GM19351 (cell line): ENCODE measurements around the gene IL1A.
A peak's percentile ranks its signal among the peaks of the same experiment; 100 is the strongest.

ENCODE experiments used
- ATAC-seq: cut with Tn5 transposase; IDR thresholded peaks from one replicate; pipeline ENCODE4 v1.9.1; 2021; ENCODE audit warnings: mild to moderate bottlenecking, moderate library complexity; ENCODE audit not compliant: unreplicated experiment

IL1A gene

GRCh38 chr2:112818094-112818902, 34.0 kb upstream of the IL1A start:
- no peak for ATAC-seq

- no peak for ATAC-seq
Measured at GRCh38 chr2:112817082-112817689, 32.9 kb upstream of the IL1A start.

GRCh38 chr2:112814278-112814677, 30.0 kb upstream of the IL1A start:
- no peak for ATAC-seq

GRCh38 chr2:112813280-112813966, 29.1 kb upstream of the IL1A start:
- no peak for ATAC-seq

- ATAC-seq = peak; percentile 86
Measured at GRCh38 chr2:112812318-112813267, 28.3 kb upstream of the IL1A start.

- peak; percentile 46 for ATAC-seq
Measured at GRCh38 chr2:112811841-112812306, 27.6 kb upstream of the IL1A start.

- ATAC-seq = no peak
Measured at GRCh38 chr2:112811276-112811831, 27.1 kb upstream of the IL1A start.

- ATAC-seq = no peak
Measured at GRCh38 chr2:112809112-112809511, 24.8 kb upstream of the IL1A start.

GRCh38 chr2:112807233-112807807, 23.0 kb upstream of the IL1A start:
- ATAC-seq = no peak

GRCh38 chr2:112805542-112805941, 21.2 kb upstream of the IL1A start:
- ATAC-seq = peak; percentile 74

- ATAC-seq = no peak
Measured at GRCh38 chr2:112803691-112804521, 19.6 kb upstream of the IL1A start.

- no peak for ATAC-seq
Measured at GRCh38 chr2:112800881-112801583, 16.7 kb upstream of the IL1A start.

- no peak for ATAC-seq
Measured at GRCh38 chr2:112798979-112799975, 15.0 kb upstream of the IL1A start.

GRCh38 chr2:112796486-112796885, 12.2 kb upstream of the IL1A start:
- ATAC-seq = no peak

GRCh38 chr2:112795774-112796173, 11.5 kb upstream of the IL1A start:
- ATAC-seq = no peak

- ATAC-seq = no peak
Measured at GRCh38 chr2:112794841-112795240, 10.5 kb upstream of the IL1A start.

- peak; percentile 91 for ATAC-seq
Measured at GRCh38 chr2:112794131-112794733, 9.9 kb upstream of the IL1A start.
